SU-DHL-6 (cell line): Measurements from ENCODE around the gene STT3B.

Experiments used
- H2AFZ ChIP-seq: fragments of 200-600 bp; sonication (generic); 2 replicates; pipeline ENCODE4 v1.6.1; 2014; ENCODE audit warnings: low read depth, mild to moderate bottlenecking, moderate library complexity, mixed read lengths, antibody characterized with exemption, low read length; ENCODE audit not compliant: severe bottlenecking
- H3F3A ChIP-seq: fragments of 200-600 bp; shearing (Covaris generic); 2 replicates; pipeline ENCODE4 v1.6.0; 2016; ENCODE audit warnings: antibody characterized with exemption, mild to moderate bottlenecking; ENCODE audit not compliant: insufficient read depth
- H3K27ac ChIP-seq: fragments of 200-600 bp; sonication (generic); 2 replicates; pipeline ENCODE4 v1.5.1; 2016; ENCODE audit warnings: low read depth, mild to moderate bottlenecking, low read length, moderate library complexity, mixed read lengths
- H3K27me3 ChIP-seq: fragments of 200-600 bp; sonication (generic), shearing (Covaris generic); 2 replicates; pipeline ENCODE4 v1.6.0; 2014; ENCODE audit warnings: mild to moderate bottlenecking, low read length
- H3K36me3 ChIP-seq: fragments of 200-600 bp; sonication (generic); 2 replicates; pipeline ENCODE4 v1.6.1; 2014; ENCODE audit warnings: mild to moderate bottlenecking, low read length, mixed read lengths
- H3K4me2 ChIP-seq: fragments of 300-600, 200-600 bp; shearing (Covaris generic), sonication (generic); 2 replicates; pipeline ENCODE4 v1.6.0; 2014; ENCODE audit warnings: low read length, low read depth, mild to moderate bottlenecking; ENCODE audit not compliant: poor library complexity, severe bottlenecking
- H3K4me3 ChIP-seq: fragments of 200-600 bp; sonication (generic); 2 replicates; pipeline ENCODE4 v1.5.1; 2014; ENCODE audit warnings: antibody characterized with exemption, low read length, mild to moderate bottlenecking, mixed read lengths; ENCODE audit not compliant: insufficient read depth, poor library complexity, severe bottlenecking
- H3K79me2 ChIP-seq: fragments of 200-600 bp; sonication (generic); 2 replicates; pipeline ENCODE4 v1.6.1; 2014; ENCODE audit warnings: mild to moderate bottlenecking, low read length, moderate library complexity; ENCODE audit not compliant: insufficient read depth
- H3K9ac ChIP-seq: fragments of 200-600 bp; sonication (generic); 2 replicates; pipeline ENCODE4 v1.7.0; 2014; ENCODE audit warnings: mild to moderate bottlenecking, low read length
- H3K9me2 ChIP-seq: fragments of 200-600 bp; sonication (generic); replicated peaks from 2 replicates; pipeline ENCODE4 v1.6.1; 2014; ENCODE audit warnings: low read length; ENCODE audit not compliant: insufficient read depth
- H3K9me3 ChIP-seq: fragments of 200-600 bp; sonication (generic); 2 replicates; pipeline ENCODE4 v1.6.1; 2014; ENCODE audit warnings: low read length, mixed read lengths; ENCODE audit not compliant: insufficient read depth
- H4K20me1 ChIP-seq: fragments of 200-600 bp; sonication (generic); 2 replicates; pipeline ENCODE4 v1.6.1; 2014; ENCODE audit warnings: low read depth, mild to moderate bottlenecking, antibody characterized with exemption, low read length, moderate library complexity, mixed read lengths
- CTCF ChIP-seq: fragments of 200-600 bp; sonication (generic); IDR thresholded peaks from one replicate; pipeline ENCODE4 v1.5.1; 2017; ENCODE audit warnings: antibody characterized with exemption, mild to moderate bottlenecking, low read length, moderate library complexity; ENCODE audit not compliant: insufficient read depth, poor library complexity, severe bottlenecking
- EZH2phosphoT487 ChIP-seq: fragments of 200-600 bp; sonication (generic), shearing (Covaris generic); conservative IDR thresholded peaks from 2 replicates; pipeline ENCODE4 v1.6.1; 2018; ENCODE audit warnings: mild to moderate bottlenecking, antibody characterized with exemption, low read length, moderate library complexity, mixed read lengths

The STT3B gene

GRCh38 chr3:31516757-31517156 lies 16.0 kb upstream of the STT3B start:
- Histone ChIP-seq H3K27ac (no peak overlapping the region), H4K20me1 (no peaks in the 10 kb centered on the region), H3K9ac (no peak overlapping the region), H3K36me3 (no peaks in the 10 kb centered on the region), H3K27me3 (no peaks in the 10 kb centered on the region), H3K4me3 (no peak overlapping the region), H3K9me3 (no peaks in the 10 kb centered on the region), H3F3A (no peaks in the 10 kb centered on the region), H3K9me2 (no peaks in the 10 kb centered on the region), H2AFZ (no peak overlapping the region), H3K79me2 (no peaks in the 10 kb centered on the region), H3K4me2 (no peak overlapping the region)
- no peak for TF ChIP-seq EZH2phosphoT487
- no peak for TF ChIP-seq CTCF

GRCh38 chr3:31521468-31521867 lies 11.3 kb upstream of the STT3B start:
- H2AFZ ChIP-seq, result no peak overlapping the region
- no peaks in the 10 kb centered on the region for H3K36me3 ChIP-seq

GRCh38 chr3:31522152-31522551 lies 10.6 kb upstream of the STT3B start:
- no peak overlapping the region for H3K9ac ChIP-seq

More at GRCh38 chr3:31521468-31521867, 11.3 kb upstream of the STT3B start:
- Histone ChIP-seq H3K9ac (no peak overlapping the region), H3F3A (no peaks in the 10 kb centered on the region), H4K20me1 (no peaks in the 10 kb centered on the region), H3K27ac (no peak overlapping the region), H3K79me2 (no peaks in the 10 kb centered on the region), H3K27me3 (no peaks in the 10 kb centered on the region), H3K4me3 (no peak overlapping the region), H3K9me3 (no peaks in the 10 kb centered on the region), H3K9me2 (no peaks in the 10 kb centered on the region), H3K4me2 (no peak overlapping the region)
- TF ChIP-seq CTCF (no peak), EZH2phosphoT487 (no peak)

More at GRCh38 chr3:31522152-31522551, 10.6 kb upstream of the STT3B start:
- H3K9me3 ChIP-seq, result no peaks in the 10 kb centered on the region
- H3K4me3 ChIP-seq, result no peak overlapping the region
- H3K4me2 ChIP-seq, result peak overlapping the region; percentile 9
- no peaks in the 10 kb centered on the region for H3K27me3 ChIP-seq
- TF ChIP-seq CTCF (no peak), EZH2phosphoT487 (no peak)
- H4K20me1 ChIP-seq, result no peaks in the 10 kb centered on the region
- no peaks in the 10 kb centered on the region for H3K79me2 ChIP-seq
- no peaks in the 10 kb centered on the region for H3K9me2 ChIP-seq
- no peaks in the 10 kb centered on the region for H3K36me3 ChIP-seq
- H3K27ac ChIP-seq, result no peak overlapping the region
- no peak overlapping the region for H2AFZ ChIP-seq
- H3F3A ChIP-seq, result no peaks in the 10 kb centered on the region
